Measurements from ENCODE around the gene SYMPK.

Gene SYMPK

DNA sequence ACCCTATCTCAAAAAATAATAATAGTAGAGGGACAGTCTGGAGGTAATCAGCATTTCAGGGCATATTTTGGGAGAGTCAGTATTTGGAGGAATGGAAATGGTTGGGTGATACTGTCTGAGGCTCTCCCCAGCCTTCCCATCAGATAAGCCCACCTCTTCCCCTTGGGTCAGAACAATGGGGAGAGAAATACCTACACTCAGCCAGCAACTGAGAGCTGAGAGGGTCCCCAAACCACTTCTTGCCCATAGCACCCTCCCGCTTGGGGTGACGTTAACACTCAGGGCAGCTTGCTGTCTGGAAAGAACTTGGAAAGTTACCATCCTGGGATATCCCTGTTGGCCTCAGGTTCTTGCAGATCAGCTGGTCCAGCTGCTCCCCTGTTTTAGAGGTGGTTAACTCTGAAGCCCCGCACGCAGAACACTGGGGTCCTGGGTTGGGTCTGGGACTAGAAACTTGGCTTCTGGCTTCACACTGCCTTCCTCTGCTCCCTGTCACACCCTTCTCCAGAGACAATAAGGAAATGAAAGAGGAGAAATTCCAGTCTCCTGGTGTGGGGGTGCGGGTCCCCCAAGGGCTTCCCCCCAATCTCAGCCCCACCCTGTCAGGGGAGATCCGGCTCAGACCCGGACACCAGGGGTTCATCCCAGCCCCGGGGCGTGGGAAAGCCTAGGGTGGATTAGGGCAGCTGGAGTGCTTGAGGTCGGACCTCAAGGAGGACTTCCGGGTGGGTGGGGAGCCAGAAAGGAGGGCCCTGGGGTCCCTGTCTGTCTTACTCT lies 3.6 kb upstream of the SYMPK start:
- DNase-seq: no peak

DNA sequence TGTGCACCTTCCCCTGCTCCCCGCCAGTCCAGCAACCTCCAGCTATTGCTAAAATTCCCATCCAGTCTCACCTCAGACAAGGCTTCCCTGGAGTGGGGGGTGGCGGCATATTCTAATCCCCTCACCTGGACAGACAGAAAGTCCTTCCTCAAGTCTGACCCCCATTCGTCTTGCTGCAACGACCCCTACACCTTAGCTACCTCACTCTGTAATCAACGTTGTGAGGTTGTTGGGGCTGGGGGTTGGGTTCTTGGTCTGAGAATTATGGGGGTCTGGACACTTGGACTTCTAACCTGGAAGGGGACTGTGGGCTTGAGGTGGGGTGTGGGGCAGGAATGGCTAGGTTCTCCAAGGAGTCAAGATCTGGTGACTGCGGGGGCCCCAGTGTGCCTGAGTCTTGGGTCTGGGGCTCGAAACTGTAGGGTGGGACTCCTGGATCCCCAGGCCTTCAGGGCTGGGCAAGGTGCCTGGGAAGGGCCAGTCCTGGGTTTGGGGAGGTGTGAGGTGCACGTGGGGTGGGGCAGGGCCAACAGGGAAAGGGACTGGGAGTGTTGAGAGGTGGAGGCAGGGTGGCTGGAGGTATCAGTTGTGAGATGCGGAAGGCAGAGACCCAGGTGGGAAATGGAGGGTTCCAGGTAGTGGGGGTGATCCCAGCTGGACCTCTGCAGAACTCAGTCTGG lies 2.5 kb upstream of the SYMPK start:
- no peak for DNase-seq

DNA sequence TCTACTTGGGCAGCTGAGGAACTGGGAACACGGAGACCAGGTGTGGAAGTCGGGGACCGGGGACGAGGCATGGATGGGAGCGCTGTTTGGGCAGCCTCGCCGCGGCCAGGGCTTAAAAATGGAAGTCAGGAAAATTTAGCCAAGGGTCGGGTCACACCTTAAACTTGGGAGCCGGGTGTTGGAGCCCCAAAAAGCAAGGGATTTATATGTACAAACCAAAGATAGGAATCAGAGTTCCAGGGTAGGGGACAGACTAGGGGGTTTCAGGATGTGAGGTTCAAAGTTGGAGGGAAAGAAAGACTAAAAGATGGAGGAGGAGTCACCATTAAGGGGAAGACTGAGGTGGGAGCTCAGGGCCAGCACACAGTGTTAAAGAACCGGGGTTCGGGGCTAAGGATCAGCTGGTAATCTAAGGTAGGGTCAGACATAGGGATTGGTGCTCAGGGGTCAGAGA lies 1.7 kb upstream of the SYMPK start:
- DNase-seq: no peak

DNA sequence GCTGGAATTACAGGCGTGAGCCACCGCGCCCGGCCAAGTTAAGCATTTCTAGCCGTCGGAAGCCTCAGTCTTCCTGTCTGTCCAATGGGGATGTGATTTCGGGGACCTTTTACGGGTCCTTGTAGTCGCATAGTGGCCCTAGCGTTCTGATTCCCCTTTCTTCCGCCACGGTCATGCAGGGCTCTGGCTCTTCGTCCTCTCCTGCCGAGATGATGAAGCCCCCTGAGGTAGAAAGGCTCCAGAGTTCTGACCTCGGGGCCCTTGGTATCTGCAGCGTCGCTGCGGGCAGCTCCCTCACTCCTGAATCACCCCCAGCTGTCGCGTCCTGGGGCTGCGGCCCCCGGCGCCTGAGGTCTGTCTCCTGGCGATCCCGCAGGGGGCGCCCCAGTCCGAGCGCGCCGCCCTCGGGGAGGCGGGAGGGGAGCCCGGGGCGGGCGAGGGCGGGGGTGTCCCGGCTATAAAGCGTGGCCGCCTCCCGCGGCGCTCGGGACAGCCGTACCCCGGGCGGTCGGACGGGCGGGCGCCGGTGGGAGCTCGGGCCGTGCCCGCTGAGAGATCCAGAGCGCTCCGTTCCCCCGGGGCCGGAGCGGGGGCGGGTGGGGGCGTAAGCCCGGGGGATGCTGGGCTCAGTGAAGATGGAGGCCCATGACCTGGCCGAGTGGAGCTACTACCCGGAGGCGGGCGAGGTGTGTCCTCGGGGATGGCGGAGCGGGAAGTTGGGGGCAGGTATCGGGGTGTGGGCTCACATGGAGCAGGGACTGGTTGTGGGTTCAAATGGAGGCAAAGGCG lies 1.1 kb upstream of the SYMPK start, which contains the start of gene FOXA3:
Gene FOXA3 (plus strand): TSS at position 487 of the 789 bp plus-strand sequence. CDS start 131 bp downstream, at position 618.
- DNase-seq: no peak

DNA sequence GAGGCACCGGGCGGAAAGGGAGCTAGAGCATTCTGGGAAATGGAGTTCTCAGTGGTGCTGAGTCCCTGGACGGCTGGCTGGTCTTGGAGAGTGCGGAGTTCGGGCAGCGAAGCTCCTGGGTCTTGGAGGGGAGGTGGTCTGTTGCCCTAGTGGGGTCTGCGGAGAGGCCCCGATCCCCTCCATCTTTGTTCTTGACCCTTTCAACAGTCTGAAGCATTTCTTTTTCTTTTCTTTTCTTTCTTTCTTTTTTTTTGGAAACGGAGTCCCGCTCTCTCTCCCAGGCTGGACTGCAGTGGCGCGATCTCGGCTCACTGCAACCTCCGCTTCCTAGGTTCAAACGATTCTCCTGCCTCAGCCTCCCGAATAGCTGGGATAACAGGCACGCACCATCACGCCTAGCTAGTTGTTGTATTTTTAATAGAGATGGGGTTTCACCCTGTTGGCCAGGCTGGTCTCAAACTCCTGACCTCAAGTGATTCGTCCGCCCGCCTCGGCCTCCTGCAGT lies 440 bp upstream of the SYMPK start:
- no peak for DNase-seq

DNA sequence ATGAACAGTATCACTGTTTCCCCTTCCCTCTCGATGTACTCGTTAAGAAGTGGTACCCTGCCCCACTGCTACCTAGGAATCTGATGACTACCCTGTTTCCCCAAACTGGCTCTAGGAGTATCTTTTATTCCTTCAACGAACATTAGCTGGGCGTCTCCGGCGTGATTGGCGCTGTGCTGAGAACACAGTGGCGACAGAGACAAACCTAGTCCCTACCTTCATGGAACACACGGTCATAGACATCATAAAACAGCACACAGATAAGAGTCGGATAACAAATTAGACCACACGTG lies 730 bp downstream of the SYMPK start:
- no peak for DNase-seq

DNA sequence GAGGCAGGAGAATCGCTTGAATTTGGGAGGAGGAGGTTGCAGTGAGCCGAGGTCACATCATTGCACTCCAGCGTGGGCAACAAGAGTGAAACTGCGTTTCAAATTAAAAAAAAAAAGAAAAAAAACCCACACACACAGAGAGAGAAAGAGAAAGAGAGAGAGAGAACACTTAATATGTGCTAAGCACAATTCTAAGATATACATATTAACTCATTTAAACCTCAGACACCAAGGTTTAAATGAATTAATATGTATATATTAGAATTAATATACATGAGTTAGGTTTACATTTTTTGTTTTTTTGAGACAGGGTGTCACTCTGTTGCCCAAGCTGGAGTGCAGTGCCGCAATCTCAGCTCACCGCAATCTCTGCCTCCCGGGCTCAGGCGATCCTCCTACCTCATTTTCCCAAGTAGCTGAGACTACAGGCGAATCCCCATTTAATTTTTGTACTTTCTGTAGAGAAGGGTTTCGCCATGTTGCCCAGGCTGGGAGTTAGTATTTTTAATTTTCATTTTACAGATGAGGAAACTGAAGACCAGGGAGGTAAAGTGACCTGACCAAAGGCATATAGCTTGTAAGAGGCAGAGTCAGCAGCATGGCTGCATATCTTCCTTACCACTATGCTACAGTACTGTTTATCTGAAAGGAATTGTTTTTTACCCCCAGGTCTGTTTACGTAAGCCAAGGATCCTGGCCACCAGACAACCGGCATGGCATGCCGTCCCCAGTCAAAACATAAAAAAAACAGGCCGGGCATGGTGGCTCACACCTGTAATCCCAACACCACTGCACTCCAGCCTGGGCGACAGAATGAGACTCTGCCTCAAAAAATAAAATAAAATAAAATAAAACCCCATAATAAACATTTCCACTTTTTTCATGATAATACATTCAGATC lies 2.3 kb downstream of the SYMPK start:
- DNase-seq: no peak

DNA sequence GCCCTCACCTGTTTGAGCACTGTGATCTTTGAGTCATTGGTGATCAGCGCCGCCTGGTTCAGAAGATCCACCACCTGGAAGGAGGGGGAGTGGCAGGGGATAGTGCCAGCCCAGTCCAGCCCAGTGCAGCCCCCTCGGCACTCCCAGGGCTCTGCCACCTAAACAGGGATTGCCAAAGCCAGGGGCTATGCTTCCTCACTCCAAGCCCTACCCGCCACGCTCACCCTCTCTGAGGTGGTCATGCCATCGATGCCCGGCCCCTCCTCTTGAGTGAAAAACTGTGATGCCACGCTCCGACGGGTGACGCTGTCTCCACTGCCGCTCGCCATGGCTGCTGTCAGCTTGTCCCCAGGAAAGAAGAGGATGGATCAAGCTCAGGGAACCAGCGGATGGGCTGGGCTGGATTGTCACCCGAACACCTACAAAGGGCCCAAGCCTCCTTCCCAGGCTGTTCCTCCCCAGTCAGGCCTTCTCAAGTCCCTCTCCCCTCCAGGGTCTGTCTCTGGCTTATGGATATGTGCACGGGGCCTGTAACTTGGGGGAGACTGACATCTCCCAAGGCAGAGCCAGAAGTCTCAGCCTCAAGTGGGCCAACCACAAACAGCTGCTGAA lies 8.7 kb downstream of the SYMPK start:
- DNase-seq: no peak

DNA sequence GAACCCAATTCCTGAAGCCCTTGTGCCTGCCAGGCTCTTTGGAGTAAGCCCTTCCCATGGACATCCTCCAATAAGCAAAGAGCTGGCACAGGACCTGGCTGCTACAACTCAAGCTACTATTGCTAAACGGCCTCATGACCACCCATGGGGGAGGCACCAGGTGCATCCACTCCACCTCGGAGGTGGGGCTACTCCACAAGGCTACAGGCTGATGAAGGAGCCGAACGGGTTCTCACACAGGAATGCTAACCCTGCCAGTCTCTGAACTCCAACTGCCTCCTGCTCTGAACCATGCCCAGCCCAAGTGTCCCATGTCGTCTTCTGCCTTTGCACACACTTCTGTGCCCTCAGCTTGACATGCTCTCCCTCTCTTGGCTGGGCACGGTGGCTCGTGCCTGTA lies 10.0 kb downstream of the SYMPK start:
- DNase-seq: no peak

DNA sequence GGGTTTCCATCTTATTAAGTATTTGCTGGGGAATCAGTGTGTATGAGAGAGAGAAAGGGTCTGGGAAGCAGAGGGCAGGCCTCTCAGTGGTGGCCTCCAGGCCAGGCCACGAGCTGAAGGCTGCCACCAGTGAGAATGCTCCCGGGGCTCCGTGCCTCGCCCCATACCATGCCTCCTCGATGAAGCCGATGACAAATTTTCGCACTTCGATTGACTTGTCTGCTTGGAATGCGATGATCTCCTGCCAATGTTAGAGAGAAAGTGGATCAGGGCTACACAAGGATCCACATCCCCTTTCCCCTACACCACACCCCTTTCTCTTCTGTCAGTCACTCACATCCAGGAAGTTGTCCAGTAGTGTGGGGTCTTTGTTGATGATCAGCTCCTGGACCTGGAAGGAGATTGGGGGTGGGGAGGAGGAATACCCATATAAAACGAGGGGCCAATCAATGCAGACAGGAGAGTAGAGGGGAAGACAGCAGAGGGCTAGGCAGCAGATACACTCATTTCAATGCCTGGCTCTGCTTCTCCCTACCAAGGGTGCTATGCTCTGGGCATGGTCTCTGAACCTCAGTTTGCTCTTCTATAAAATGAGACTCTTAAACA lies 10.7 kb downstream of the SYMPK start:
- DNase-seq: no peak

DNA sequence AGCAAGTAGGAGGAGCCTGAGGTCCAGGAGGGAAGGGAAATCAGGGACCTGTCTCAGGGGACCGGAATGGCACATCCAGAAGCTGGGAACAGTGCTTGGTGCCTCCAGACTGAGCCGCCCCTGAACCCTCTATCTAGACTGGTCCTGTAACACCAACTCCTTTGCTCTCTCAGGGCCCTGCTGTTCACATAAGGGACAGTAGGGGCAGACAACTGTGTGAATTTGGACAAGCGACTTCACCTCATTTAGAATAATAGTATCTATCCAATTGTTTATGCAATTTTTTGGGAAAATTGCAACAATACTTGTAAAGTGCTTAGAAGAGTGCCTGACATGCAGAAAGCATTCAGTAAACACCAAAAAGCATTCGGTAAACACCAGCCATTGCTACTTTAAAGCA lies 14.0 kb downstream of the SYMPK start:
- DNase-seq: no peak

DNA sequence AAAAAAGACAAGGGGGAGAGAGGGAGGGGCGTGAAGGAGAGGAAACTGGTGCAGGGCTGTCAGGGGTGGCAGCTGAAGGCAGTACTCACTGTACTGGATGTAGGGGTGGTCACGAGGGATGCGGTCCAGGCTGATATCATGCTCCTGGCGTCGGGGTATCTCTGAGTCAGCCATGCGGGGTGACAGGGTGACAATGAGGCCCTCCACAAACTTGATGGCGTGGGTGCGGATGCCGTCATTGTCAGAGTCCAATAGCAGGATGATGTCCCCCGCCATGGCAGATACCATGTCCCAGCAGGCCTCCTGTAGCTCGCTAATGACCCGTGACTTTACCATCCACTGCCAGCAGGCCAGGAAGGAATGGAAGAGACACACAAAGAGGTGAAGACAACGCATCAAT lies 15.3 kb downstream of the SYMPK start:
- DNase-seq: no peak

DNA sequence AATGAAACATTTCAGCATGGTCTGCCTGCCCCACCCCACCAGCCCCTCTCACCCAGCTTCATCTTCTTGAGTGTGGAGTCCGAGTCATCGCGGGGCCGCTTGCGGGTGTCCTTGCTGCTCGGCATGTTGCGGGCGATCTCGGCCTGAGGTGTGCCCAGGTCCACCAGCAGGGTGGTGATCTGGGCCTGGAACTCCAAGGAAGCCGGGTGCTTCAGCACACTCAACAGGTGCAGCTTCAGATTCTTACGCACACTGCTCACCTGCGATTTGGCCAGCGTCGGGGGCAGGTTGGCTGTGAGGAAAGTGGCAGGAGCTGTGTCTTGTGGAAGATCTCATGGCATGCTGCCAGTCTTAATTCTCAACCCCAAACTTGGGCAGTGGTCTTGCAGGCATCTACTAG lies 20.7 kb downstream of the SYMPK start:
- no peak for DNase-seq

DNA sequence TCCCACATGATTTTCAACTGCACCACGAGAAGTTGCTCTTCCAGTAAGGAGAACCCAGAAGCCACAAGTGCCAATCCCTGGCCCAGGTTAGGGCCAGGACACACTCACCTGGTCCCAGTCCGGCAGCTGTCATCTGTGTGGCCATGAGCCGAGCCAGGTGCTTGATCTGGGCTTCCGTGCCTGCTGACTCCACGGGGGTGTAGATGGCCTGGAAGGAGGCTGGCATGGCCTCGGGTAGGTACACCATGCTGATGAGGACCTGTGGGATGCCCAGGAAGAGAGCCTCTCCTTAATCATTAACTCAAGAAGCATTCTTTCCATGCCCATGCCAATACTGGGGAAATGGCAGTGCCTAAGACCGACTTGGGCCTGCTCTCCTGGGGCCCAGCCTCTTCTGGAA lies 28.0 kb downstream of the SYMPK start:
- no peak for DNase-seq

DNA sequence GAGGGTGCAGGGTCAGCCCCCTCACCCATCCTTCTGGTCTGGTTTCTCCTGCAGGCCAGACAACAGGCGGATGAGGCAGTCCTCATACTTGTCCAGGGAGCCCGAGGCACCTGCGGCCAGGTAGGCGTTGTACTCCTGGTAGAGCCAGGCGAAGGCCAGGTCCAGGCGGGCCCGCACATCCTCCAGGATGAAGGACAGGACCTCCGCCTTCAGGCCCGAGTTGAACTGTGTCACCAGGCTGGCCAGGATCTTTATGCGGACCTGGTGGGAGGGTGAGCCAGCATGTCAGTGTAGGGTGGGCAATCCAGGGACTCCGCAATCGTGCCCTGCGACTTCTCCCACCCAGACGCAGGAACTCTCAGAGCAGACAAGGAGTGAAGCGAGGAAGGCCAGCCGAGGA lies 34.0 kb downstream of the SYMPK start:
- DNase-seq: no peak

DNA sequence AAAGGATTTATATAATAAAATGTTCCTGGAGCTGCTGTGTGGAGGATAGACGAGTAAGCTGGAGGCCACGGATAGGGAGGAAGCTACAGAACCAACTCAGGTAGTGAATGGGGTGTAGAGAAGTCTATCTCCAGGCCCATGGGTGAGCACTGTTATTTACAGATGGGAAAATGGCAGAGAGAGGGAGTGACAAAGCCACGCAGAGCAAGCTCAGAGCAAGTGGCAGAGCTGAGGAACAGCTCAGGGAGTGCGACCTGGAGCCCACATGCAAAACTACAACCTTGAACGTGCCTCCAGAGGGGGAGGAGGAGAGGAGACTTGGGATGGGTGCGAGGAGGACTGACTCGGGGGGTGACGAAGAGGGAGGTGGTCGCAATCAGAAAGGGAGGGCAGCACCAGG lies 34.4 kb downstream of the SYMPK start:
- no peak for DNase-seq

DNA sequence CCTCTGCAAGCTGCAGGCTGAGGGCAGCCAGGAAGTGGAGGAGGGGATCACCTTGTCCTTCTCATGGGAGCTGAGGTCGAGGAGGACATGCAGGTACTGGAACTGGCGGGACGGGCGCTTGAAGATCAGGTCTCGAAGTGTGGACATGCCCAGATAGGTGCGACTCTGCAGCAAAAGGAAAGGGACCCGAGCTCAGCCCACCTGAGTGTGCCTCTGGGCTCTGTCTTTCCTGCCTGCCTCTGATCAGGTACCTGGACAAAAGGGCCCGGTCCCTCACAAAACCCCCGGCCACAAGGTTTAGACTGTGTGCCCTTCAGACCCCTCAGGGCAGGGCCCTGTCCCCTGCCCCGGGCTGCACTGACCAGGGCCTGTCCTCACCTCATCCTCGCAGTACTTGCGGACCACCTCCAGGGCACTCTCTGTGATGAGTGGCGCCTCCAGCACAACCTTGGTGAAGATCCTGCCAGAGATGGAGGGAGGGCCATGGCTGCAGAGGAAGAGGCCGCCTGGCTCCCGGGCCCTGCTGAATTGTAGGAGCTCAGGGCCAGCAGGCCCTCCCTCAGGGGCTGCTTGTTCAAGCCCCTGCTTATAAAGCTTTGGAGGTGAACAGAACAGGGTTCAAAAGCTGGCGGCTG lies 35.4 kb downstream of the SYMPK start:
- DNase-seq: no peak

DNA sequence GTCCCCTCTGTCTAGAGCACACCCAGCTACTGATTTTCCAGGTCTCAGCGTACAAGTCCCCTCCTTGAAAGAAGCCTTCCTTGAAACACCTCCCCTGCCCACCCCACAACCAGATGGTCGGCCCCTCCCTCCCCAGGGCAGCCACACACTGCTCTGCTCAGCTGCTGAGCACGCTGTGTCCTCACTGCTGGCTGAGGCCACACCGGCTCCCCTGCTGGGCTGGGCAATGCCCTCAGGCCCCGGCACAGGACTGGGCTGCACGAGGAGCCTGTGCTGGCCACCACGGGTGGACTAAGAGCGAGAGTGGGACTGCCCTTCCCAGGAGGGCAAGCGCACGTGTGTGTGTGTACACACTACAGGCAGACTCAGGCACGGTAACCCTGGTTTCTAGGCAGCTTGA lies 36.0 kb downstream of the SYMPK start:
- DNase-seq: no peak

DNA sequence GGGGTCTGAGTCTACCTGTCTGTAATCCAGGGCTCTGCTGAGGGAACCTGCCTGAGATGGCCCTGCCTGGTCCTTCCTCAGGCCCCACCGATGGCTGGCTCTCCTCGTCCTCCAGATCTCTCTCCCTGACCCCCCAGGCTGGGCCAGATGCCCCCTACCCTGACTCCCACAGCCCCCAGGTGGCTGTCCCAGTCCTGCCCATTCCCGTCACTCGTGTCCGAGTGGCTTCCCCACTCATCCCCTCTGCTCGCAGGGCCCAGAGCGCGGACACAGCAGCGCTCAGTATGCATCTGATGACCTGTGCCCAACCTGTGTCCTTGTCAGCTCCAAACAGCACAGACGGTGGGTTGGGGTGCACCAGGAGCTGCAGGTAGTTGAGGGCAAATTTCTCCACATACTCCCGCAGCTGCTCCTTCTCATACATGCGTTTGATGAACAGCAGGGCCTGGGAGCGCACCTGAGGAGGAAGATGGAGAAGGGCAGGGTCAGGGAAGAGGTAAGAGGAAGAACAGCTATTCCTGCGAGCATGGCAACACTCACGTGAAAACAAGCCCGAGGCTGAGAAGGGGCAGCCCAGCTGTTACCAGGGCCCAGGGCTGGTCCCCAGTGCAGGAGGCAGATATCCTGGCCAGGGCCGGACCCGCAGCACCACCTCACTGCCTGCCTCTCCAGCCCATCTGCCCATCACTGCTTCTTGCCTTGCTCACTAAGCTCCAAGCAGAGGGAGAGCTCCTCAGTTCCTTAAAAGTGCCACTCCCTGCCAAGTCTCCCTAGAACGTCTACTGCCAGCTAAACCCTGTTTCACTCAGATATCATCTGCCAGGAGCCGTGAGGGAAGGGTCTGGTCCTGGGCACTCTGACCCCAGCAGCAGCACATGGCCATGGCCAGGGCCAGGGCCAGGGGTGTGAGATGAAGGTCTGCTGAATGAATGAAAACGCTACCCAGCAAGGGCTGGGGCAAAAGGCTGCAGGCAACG lies 36.7 kb downstream of the SYMPK start:
- DNase-seq: no peak

DNA sequence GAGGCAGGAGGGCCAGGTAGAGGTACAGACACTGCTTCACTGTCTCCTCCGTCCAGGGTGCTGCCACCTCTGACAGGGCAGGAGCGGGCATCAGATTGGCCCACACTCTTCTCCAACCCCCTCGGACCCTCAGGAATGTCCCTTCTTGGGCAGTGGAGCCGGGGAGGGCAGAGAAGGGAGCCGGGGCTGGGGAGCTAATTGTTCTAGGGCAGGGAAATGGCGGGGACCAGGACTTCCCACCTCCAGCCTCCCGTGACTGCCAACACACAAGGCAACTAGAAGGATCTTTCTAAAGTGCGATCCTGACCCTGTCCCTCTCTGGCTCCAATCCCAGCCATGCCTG lies 37.7 kb downstream of the SYMPK start:
- DNase-seq: no peak

All from NCI-H1417 treated with DMSO at 0.1 percent for 48 hours (cell line).